GM19468 (cell line): Measurements from ENCODE around the gene PRKD2.

Experiments
- ATAC-seq: cut with Tn5 transposase; IDR thresholded peaks from one replicate; pipeline ENCODE4 v1.9.1; 2021; ENCODE audit warnings: mild to moderate bottlenecking, moderate library complexity, moderate number of reproducible peaks; ENCODE audit not compliant: unreplicated experiment; ENCODE audit errors: extremely low read depth

Gene PRKD2

DNA sequence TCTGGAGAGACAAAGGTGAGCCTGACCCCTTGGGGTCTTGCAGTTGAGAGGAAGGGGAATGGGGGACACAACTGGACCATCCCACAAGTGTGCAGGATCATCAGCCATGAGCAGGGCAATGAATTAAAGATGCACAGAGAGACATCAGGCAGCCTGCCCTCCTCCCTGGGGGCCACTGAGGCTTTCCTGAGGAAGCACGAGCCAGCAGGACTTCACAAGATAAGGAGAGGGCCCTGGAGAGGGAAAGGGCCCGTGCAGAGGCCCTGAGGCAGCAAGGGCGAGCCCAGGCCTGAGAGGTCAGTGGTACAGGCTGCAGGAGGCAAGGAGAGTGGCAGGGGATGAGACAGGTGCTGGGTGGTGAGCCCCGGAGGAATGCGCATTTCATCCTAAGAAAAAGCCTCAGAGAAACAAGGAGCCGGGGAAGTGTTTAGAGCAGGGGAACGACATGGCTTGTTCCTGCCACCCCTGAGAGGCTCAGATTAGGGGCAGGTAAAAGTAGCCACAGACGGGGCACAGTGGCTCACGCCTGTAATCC is 9.0 kb upstream of the PRKD2 start:
- ATAC-seq = no peak

DNA sequence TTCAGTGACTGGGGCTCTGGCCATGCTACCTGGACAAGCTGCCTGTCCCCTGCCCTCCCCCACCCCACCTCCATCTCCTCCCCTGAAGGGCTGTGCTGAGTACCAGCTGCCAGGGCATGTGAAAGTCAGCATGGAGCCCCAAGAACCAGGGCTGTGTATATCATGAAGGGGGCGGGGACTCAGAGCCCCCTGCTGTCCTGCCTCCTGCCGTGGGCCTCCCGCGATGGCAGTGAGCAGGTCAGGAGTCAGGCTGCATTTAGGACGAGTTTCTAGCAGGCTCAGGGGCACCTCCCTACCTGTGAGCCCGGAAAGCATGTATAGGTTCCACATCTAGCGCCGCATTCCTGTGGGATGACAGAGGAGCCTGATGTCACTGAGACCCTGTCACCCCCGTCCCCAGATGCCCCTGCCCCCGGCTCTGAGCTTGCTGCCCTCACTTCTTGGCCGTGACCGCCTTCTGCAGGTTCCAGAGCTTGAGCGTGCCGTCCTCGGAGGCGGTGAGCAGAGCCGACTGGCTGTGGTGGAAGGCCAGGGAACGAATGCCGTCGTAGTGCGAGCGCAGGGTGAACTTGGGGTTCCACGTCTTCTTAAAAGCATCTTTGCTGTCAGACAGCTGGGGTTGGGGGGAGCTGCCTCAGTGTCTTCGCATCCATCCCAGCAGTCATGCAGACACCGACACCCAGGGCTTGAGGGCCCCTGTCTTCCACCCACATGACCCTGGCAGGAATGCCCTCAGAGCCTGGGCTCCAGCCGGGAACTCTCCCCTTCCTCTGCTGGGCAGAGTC is 8.3 kb upstream of the PRKD2 start:
- ATAC-seq = no peak

GRCh38 chr19:46724468-46724867 is 7.6 kb upstream of the PRKD2 start:
- no peak for ATAC-seq

- ATAC-seq = no peak
Observed at GRCh38 chr19:46723471-46723870, 6.6 kb upstream of the PRKD2 start.

DNA sequence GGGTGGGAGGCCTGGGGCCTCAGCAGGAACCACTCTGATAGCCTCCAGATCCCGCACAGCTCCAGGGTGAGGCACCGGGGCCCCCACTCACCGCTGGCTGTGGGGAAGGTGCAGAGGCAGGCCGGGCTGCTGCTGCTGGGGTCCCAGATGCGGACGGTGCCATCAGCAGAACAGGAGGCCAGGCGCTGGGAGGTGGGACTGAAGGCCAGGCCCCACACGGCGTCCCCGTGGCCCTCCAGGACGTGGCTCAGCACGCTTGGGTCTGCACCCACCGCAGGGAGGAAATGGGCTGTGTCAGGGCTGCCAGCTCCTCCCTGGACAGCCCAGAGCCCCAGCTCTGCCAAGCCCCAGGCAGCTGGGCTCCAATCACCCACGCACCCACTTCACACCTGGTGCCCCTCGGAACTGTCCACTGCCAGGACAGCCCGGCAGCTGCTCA is 6.1 kb upstream of the PRKD2 start:
- ATAC-seq = no peak

- ATAC-seq = no peak
Observed at GRCh38 chr19:46722421-46723022, 5.6 kb upstream of the PRKD2 start.

- ATAC-seq = no peak
Observed at GRCh38 chr19:46722004-46722380, 5.1 kb upstream of the PRKD2 start.

- ATAC-seq = no peak
Observed at GRCh38 chr19:46721269-46722003, 4.5 kb upstream of the PRKD2 start.

GRCh38 chr19:46720503-46721239 is 3.8 kb upstream of the PRKD2 start:
- ATAC-seq = no peak

DNA sequence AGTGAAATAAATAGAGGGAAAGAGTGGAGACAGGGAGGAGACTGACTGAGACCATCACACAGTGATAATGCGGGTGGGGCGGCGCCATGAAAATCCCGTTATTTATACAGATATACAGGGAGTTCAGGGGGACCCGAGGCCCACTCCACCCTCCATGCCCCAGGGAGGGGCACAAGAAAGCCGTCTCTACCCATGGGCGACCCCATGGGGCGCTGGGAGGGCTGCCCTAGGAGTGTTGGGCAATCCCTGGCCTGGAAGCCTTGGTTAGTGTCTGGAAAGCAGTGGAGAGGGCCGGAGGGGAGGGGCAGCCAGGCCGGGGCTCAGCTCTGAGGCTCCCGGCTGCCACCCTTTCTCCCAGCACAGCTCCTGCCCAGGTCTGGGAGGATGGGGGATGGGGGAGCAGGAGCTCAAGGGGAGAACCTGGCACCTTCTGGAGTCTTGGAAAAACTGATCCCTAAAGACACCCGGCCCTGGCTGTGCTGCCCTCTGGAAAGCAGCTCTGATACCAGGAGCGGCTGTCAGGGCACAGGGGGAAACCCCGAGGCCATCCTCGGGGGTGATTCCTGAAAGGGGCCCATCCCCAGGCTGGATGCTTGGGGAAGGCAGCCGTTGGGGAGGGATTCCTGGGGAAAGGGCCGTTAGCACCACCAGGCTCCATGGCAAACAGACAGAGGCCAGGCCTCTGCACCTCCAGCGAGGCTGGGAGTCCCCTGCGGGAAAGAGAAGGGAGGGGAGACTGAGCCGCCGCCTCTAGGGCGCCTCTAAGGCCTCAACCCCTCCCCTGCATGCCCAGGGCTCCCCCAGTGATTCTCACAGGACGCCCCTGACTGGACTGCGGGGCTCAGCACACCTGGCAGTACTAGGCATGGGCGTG is 3.0 kb upstream of the PRKD2 start:
- ATAC-seq = no peak

DNA sequence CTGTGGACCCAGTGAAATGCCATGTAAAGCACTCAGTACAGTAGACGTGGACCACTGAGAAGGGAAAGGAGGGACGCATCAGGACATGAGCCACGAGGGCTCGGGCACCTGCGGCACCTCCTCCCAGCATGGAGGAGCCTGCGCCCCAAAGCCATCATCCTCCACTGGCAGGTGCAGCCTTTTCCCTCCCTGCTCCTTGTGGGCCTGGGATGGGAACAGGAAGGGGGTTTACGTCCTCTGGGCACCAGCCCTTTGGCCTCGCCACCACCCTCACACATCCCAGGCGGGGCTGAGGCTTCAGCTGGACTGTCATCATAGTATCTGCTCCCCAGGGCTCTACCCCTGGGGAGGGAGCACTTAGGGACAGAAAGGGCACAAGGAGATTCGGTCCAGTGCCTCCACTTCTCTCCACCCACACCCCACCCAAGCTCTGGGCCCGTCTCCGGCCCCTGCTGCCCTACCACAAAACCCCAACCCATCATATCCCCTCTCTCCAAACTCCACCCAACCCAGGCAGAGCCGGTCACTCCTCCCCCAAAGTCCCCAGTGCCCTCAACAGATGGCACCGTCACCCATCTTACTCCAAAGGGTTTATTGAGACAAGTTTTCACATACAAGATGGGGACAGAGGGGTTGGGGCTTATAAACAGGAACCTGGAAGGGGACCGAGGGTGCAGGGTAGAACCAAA is 2.2 kb upstream of the PRKD2 start:
- no peak for ATAC-seq

- ATAC-seq = no peak
Observed at GRCh38 chr19:46718157-46718933, 1.4 kb upstream of the PRKD2 start.

- ATAC-seq = no peak
Observed at GRCh38 chr19:46717716-46718143, 816 bp upstream of the PRKD2 start.

GRCh38 chr19:46716672-46717033 is 261 bp downstream of the PRKD2 start:
- ATAC-seq = no peak

GRCh38 chr19:46715975-46716671 is 791 bp downstream of the PRKD2 start:
- ATAC-seq = no peak

GRCh38 chr19:46715620-46715974 is 1.3 kb downstream of the PRKD2 start:
- ATAC-seq = no peak

- ATAC-seq = no peak
Observed at GRCh38 chr19:46714444-46715106, 2.3 kb downstream of the PRKD2 start.
